A549 (cell line): ENCODE results near the gene IFFO2.

Experiments used
- CHD2 ChIP-seq: fragments of 150-350 bp; IDR thresholded peaks from 2 replicates; pipeline ENCODE4 v1.6.1; 2014; ENCODE audit warnings: low read length; ENCODE audit not compliant: partially characterized antibody
- CTCF ChIP-seq: fragments of >200 bp; sonication (Bioruptor Twin); formaldehyde crosslinking; IDR thresholded peaks from 3 replicates; pipeline ENCODE4 v1.5.1; 2016
- EP300 ChIP-seq, 2 experiments: fragments of >200 bp; sonication (Bioruptor Twin); formaldehyde crosslinking; IDR thresholded peaks; 2 replicates in 1 of 2; 3 replicates in 1 of 2; pipeline ENCODE4 v1.6.1; 2016 to 2017
- JUN ChIP-seq, 2 experiments: fragments of >200 bp; sonication (Bioruptor Twin); formaldehyde crosslinking; IDR thresholded peaks; 2 replicates in 1 of 2; 3 replicates in 1 of 2; pipeline ENCODE4 v1.6.1; 2016 to 2017
- MAX ChIP-seq: IDR thresholded peaks from 2 replicates; pipeline ENCODE4 v1.6.1; 2012
- POLR2A ChIP-seq: IDR thresholded peaks from 2 replicates; pipeline ENCODE4 v1.6.1; 2012; ENCODE audit warnings: mild to moderate bottlenecking, low read length
- REST ChIP-seq: fragments of 200-600 bp; sonication (generic); IDR thresholded peaks from 2 replicates; pipeline ENCODE4 v1.6.1; 2016; ENCODE audit warnings: antibody characterized with exemption, mild to moderate bottlenecking, moderate library complexity
- RNF2 ChIP-seq: fragments of 200-600 bp; sonication (generic); IDR thresholded peaks from 2 replicates; pipeline ENCODE4 v1.6.1; 2016; ENCODE audit warnings: low read depth, mild to moderate bottlenecking, antibody characterized with exemption, moderate library complexity, borderline replicate concordance
- USF2 ChIP-seq: fragments of 450-650 bp; IDR thresholded peaks from 2 replicates; pipeline ENCODE4 v1.6.1; 2014; ENCODE audit warnings: antibody characterized with exemption

- TF ChIP-seq CTCF (no peak), MAX (no peak), POLR2A (no peak), CHD2 (no peak), USF2 (no peak), REST (no peak), RNF2 (no peak), EP300 (IDR thresholded peaks at IDR 0.05) (no peak), JUN (IDR thresholded peaks at IDR 0.05) (no peak)
Measured at GRCh38 chr1:18881164-18881563, 75.3 kb downstream of the IFFO2 start.
